Breast epithelium (tissue), 3 donors: ENCODE measurements around the gene TMEM38A.

Source experiments
- POLR2A ChIP-seq: fragments of 450-650 bp; IDR thresholded peaks from one replicate; pipeline ENCODE4 v1.6.1; 2016; ENCODE audit warnings: antibody characterized with exemption, mild to moderate bottlenecking, moderate library complexity
- TF ChIP-seq, protein P1 (sequence below), 3 donors: fragments of 450-650 bp; IDR thresholded peaks; one replicate each; pipeline ENCODE4 v1.5.1; 2016 to 2017; ENCODE audit warnings: antibody characterized with exemption in 3 of 3, mild to moderate bottlenecking in 3 of 3, moderate library complexity in 3 of 3

- TF ChIP-seq, protein P1, sequence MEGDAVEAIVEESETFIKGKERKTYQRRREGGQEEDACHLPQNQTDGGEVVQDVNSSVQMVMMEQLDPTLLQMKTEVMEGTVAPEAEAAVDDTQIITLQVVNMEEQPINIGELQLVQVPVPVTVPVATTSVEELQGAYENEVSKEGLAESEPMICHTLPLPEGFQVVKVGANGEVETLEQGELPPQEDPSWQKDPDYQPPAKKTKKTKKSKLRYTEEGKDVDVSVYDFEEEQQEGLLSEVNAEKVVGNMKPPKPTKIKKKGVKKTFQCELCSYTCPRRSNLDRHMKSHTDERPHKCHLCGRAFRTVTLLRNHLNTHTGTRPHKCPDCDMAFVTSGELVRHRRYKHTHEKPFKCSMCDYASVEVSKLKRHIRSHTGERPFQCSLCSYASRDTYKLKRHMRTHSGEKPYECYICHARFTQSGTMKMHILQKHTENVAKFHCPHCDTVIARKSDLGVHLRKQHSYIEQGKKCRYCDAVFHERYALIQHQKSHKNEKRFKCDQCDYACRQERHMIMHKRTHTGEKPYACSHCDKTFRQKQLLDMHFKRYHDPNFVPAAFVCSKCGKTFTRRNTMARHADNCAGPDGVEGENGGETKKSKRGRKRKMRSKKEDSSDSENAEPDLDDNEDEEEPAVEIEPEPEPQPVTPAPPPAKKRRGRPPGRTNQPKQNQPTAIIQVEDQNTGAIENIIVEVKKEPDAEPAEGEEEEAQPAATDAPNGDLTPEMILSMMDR (IDR thresholded peaks at IDR 0.05), result no peak
- TF ChIP-seq POLR2A, result no peak
Measured at GRCh38 chr19:16638666-16639065, 22.3 kb upstream of the TMEM38A start.
